Measurements from ENCODE around the gene NCOR2. TPM values are rescaled to one million over a fixed set of nuclear protein-coding genes. Genes with fewer than 3 reads are reported as not detected.
A peak's percentile ranks its signal among the peaks of the same experiment; 100 is the strongest.

The NCOR2 gene
- polyA plus RNA-seq, 2 donors: 22.9 to 48.1 TPM

- H3K27ac ChIP-seq (ENCODE audit: low read depth in 2 of 2, low read length in 1 of 2): no peak overlapping the region
- no peak overlapping the region for H3K4me3 ChIP-seq (ENCODE audit: low read depth in 1 of 2, low read length in 2 of 2)
- H3K4me1 ChIP-seq (ENCODE audit: control insufficient read depth in 2 of 2, insufficient read depth in 2 of 2, low read length in 1 of 2): peaks cover 8 to 16% of the 10 kb centered on the region in 2 donors
- no peaks in the 10 kb centered on the region for H3K36me3 ChIP-seq (ENCODE audit: control insufficient read depth in 2 of 2, insufficient read depth in 2 of 2, low read length in 1 of 2)
- 78 to 79% methylated on average over 9 of the region's 9 CpGs for WGBS, 2 donors
- no peaks in the 10 kb centered on the region for H3K9me3 ChIP-seq (ENCODE audit: control insufficient read depth in 2 of 2, insufficient read depth in 1 of 2, low read depth in 1 of 2, low read length in 1 of 2)
- no peaks in the 10 kb centered on the region for H3K27me3 ChIP-seq (ENCODE audit: control insufficient read depth in 1 of 2, insufficient read depth in 2 of 2, low read length in 2 of 2)
Observed at GRCh38 chr12:124556074-124556466, 11.3 kb downstream of the NCOR2 start.

GRCh38 chr12:124555168-124556073 is 12.0 kb downstream of the NCOR2 start:
- H3K27ac ChIP-seq (ENCODE audit: low read depth in 2 of 2, low read length in 1 of 2): no peak overlapping the region
- H3K9me3 ChIP-seq (ENCODE audit: control insufficient read depth in 2 of 2, insufficient read depth in 1 of 2, low read depth in 1 of 2, low read length in 1 of 2): no peaks in the 10 kb centered on the region
- WGBS, 2 donors: 74 to 76% methylated on average over 28 of the region's 28 CpGs
- H3K4me3 ChIP-seq (ENCODE audit: low read depth in 1 of 2, low read length in 2 of 2): no peak overlapping the region
- peaks cover 10 to 16% of the 10 kb centered on the region in 2 donors for H3K4me1 ChIP-seq (ENCODE audit: control insufficient read depth in 2 of 2, insufficient read depth in 2 of 2, low read length in 1 of 2)
- no peaks in the 10 kb centered on the region for H3K27me3 ChIP-seq (ENCODE audit: control insufficient read depth in 1 of 2, insufficient read depth in 2 of 2, low read length in 2 of 2)
- no peaks in the 10 kb centered on the region for H3K36me3 ChIP-seq (ENCODE audit: control insufficient read depth in 2 of 2, insufficient read depth in 2 of 2, low read length in 1 of 2)

DNA sequence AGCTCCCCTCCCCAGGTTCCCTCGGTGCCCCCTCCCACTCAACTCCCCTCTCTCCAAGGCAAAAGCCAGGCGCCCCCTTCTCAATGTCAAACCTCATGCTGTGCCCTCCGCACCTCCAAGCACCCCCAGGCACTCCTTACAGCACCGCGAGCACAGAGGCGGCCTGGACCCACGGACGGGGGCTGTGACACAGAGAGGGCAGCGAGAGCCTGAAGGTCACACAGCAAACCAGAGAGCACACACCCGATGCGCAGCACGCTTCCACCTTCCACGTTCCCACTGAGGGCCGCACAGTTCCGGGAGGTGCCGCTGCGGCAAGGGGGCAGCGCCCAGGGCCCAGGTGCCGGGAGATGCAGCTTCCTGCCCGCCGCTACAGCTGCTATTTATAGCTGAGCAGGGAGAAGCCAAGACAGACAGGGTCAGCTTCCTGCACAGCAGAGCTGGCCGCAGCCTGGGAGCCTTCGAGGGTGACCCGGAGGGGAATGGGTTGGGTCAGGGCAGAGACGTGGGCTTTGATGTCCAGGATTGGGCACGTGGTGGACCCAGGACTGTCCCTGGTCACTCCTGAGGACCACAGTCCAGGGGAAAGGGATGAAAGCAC is 12.9 kb downstream of the NCOR2 start:
- Histone ChIP-seq H3K27ac (ENCODE audit: low read depth in 2 of 2, low read length in 1 of 2) (no peak overlapping the region), H3K36me3 (ENCODE audit: control insufficient read depth in 2 of 2, insufficient read depth in 2 of 2, low read length in 1 of 2) (no peaks in the 10 kb centered on the region), H3K4me3 (ENCODE audit: low read depth in 1 of 2, low read length in 2 of 2) (no peak overlapping the region), H3K27me3 (ENCODE audit: control insufficient read depth in 1 of 2, insufficient read depth in 2 of 2, low read length in 2 of 2) (no peaks in the 10 kb centered on the region), H3K9me3 (ENCODE audit: control insufficient read depth in 2 of 2, insufficient read depth in 1 of 2, low read depth in 1 of 2, low read length in 1 of 2) (no peaks in the 10 kb centered on the region), H3K4me1 (ENCODE audit: control insufficient read depth in 2 of 2, insufficient read depth in 2 of 2, low read length in 1 of 2) (peaks cover 16 to 20% of the 10 kb centered on the region in 2 donors)
- WGBS, 2 donors: 64 to 66% methylated on average over 26 of the region's 26 CpGs

DNA sequence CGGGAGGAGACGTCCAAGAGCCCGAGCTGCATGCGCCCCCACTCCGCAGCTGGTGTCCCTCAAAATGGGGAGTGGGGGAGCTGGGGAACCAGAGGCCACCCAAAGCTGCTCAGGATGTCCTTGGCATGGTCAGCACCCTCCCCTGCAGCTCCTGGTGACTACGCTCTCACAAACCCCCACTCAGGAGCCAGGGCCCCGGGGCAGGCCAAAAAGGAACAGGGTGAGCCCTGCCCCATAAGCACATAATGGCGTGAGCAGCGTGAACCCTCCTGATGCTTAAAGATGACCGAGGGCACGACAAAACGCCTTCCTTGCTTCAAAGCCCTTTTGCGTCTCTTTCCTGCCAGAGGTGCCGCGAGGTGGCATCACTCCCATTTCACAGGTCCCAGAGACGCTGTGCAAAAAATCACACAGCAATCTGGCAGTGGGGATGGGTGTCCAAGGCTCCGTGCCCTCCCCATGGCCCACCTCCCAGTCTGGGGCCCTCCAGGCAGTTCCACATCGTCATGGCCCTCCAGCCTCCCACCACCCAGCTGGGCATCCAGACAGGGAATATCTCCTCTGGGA is 13.5 kb downstream of the NCOR2 start:
- no peaks in the 10 kb centered on the region for H3K36me3 ChIP-seq (ENCODE audit: control insufficient read depth in 2 of 2, insufficient read depth in 2 of 2, low read length in 1 of 2)
- H3K27ac ChIP-seq (ENCODE audit: low read depth in 2 of 2, low read length in 1 of 2): no peak overlapping the region
- H3K9me3 ChIP-seq (ENCODE audit: control insufficient read depth in 2 of 2, insufficient read depth in 1 of 2, low read depth in 1 of 2, low read length in 1 of 2): no peaks in the 10 kb centered on the region
- H3K4me3 ChIP-seq (ENCODE audit: low read depth in 1 of 2, low read length in 2 of 2): no peak overlapping the region
- WGBS, 2 donors: 76 to 77% methylated on average over 18 of the region's 18 CpGs
- H3K4me1 ChIP-seq (ENCODE audit: control insufficient read depth in 2 of 2, insufficient read depth in 2 of 2, low read length in 1 of 2): peaks cover 20% of the 10 kb centered on the region in 2 donors
- no peaks in the 10 kb centered on the region for H3K27me3 ChIP-seq (ENCODE audit: control insufficient read depth in 1 of 2, insufficient read depth in 2 of 2, low read length in 2 of 2)

GRCh38 chr12:124551268-124552144 is 15.9 kb downstream of the NCOR2 start:
- 28 to 39% methylated on average over 25 of the region's 25 CpGs for WGBS, 2 donors
- Histone ChIP-seq H3K4me1 (ENCODE audit: control insufficient read depth in 2 of 2, insufficient read depth in 2 of 2, low read length in 1 of 2) (peaks cover 20 to 21% of the 10 kb centered on the region in 2 donors), H3K27me3 (ENCODE audit: control insufficient read depth in 1 of 2, insufficient read depth in 2 of 2, low read length in 2 of 2) (no peaks in the 10 kb centered on the region), H3K9me3 (ENCODE audit: control insufficient read depth in 2 of 2, insufficient read depth in 1 of 2, low read depth in 1 of 2, low read length in 1 of 2) (no peaks in the 10 kb centered on the region), H3K27ac (ENCODE audit: low read depth in 2 of 2, low read length in 1 of 2) (peak overlapping the region; percentile 69 to 84), H3K4me3 (ENCODE audit: low read depth in 1 of 2, low read length in 2 of 2) (no peak overlapping the region), H3K36me3 (ENCODE audit: control insufficient read depth in 2 of 2, insufficient read depth in 2 of 2, low read length in 1 of 2) (no peaks in the 10 kb centered on the region)

DNA sequence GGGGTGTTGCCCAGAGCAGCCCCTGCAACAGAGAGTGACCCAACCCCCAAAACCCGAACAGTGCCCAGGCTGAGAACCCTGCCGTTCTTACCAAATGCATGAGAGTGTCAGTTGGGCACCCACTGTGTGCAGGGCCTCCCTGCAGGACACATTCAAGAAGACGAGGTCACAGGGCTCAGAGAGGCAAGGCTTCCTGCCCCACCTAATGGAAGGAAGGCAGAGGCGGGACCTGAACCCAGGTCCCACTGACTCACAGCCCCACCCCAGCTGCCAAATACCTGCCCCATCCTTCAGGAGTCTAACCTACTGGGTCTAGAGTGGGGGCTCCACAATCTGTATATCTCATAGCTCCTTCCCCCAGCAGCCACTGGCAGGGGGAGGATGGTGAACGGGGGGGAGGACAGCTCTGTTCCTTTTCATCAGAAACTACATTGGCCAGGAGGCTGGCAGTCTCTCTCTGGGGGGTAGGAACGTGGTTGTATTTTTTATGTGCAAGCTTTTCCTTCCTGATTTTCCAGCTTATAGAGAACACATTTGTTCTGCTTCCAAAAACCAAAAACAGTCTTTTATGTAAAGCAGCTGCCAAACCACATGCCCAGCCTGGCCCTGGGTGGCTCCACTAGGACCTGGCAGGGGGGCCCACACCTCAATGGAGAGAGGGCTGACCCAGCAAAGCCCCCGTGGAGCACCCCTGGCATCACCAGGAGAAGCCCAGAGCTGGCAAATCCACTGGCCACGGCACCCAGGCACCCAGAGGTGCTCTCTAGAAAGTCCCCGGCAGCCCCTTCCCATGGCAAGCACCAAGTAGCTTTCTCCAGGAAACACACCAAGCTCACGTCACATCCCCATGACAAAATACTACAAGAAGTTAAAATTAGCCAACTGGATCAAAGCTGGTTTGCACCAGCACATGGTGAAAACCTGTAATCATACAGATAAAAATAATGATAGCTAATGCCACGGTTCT is 17.0 kb downstream of the NCOR2 start:
- H3K27me3 ChIP-seq (ENCODE audit: control insufficient read depth in 1 of 2, insufficient read depth in 2 of 2, low read length in 2 of 2): no peaks in the 10 kb centered on the region
- peak overlapping the region; percentile 40 to 84 for H3K27ac ChIP-seq (ENCODE audit: low read depth in 2 of 2, low read length in 1 of 2)
- H3K36me3 ChIP-seq (ENCODE audit: control insufficient read depth in 2 of 2, insufficient read depth in 2 of 2, low read length in 1 of 2): no peaks in the 10 kb centered on the region
- no peaks in the 10 kb centered on the region for H3K9me3 ChIP-seq (ENCODE audit: control insufficient read depth in 2 of 2, insufficient read depth in 1 of 2, low read depth in 1 of 2, low read length in 1 of 2)
- WGBS, 2 donors: 34 to 50% methylated on average over 11 of the region's 11 CpGs
- peaks cover 20 to 24% of the 10 kb centered on the region in 2 donors for H3K4me1 ChIP-seq (ENCODE audit: control insufficient read depth in 2 of 2, insufficient read depth in 2 of 2, low read length in 1 of 2)
- H3K4me3 ChIP-seq (ENCODE audit: low read depth in 1 of 2, low read length in 2 of 2): no peak overlapping the region

GRCh38 chr12:124549629-124550028 is 17.8 kb downstream of the NCOR2 start:
- Histone ChIP-seq H3K36me3 (ENCODE audit: control insufficient read depth in 2 of 2, insufficient read depth in 2 of 2, low read length in 1 of 2) (no peaks in the 10 kb centered on the region), H3K4me1 (ENCODE audit: control insufficient read depth in 2 of 2, insufficient read depth in 2 of 2, low read length in 1 of 2) (peaks cover 15 to 25% of the 10 kb centered on the region in 2 donors), H3K4me3 (ENCODE audit: low read depth in 1 of 2, low read length in 2 of 2) (no peak overlapping the region), H3K27me3 (ENCODE audit: control insufficient read depth in 1 of 2, insufficient read depth in 2 of 2, low read length in 2 of 2) (no peaks in the 10 kb centered on the region), H3K9me3 (ENCODE audit: control insufficient read depth in 2 of 2, insufficient read depth in 1 of 2, low read depth in 1 of 2, low read length in 1 of 2) (no peaks in the 10 kb centered on the region), H3K27ac (ENCODE audit: low read depth in 2 of 2, low read length in 1 of 2) (peak overlapping the region in 1 of 2 donors; percentile 80)
- 70 to 72% methylated on average over 17 of the region's 17 CpGs for WGBS, 2 donors

- Histone ChIP-seq H3K27me3 (ENCODE audit: control insufficient read depth in 1 of 2, insufficient read depth in 2 of 2, low read length in 2 of 2) (no peaks in the 10 kb centered on the region), H3K36me3 (ENCODE audit: control insufficient read depth in 2 of 2, insufficient read depth in 2 of 2, low read length in 1 of 2) (no peaks in the 10 kb centered on the region), H3K4me1 (ENCODE audit: control insufficient read depth in 2 of 2, insufficient read depth in 2 of 2, low read length in 1 of 2) (peaks cover 10 to 26% of the 10 kb centered on the region in 2 donors), H3K4me3 (ENCODE audit: low read depth in 1 of 2, low read length in 2 of 2) (no peak overlapping the region), H3K27ac (ENCODE audit: low read depth in 2 of 2, low read length in 1 of 2) (peak overlapping the region; percentile 7 to 77), H3K9me3 (ENCODE audit: control insufficient read depth in 2 of 2, insufficient read depth in 1 of 2, low read depth in 1 of 2, low read length in 1 of 2) (no peaks in the 10 kb centered on the region)
- WGBS, 2 donors: 25 to 39% methylated on average over 24 of the region's 24 CpGs
Observed at GRCh38 chr12:124548854-124549378, 18.5 kb downstream of the NCOR2 start.

All from esophagus (tissue), 2 donors.